Stomach smooth muscle (tissue), 2 donors: Measurements from ENCODE around the gene C1QTNF6.
A peak's percentile ranks its signal among the peaks of the same experiment; 100 is the strongest.

ENCODE experiments used
- H3K27ac ChIP-seq: one replicate; pipeline ENCODE4 v1.7.0; 2013; ENCODE audit warnings: mild to moderate bottlenecking, low read length, inconsistent platforms
- H3K27me3 ChIP-seq, 2 donors: one replicate each; pipeline ENCODE4 v1.7.0; 2013; ENCODE audit warnings: low read length in 2 of 2; ENCODE audit not compliant: insufficient read depth in 2 of 2, control insufficient read depth in 1 of 2
- H3K36me3 ChIP-seq, 2 donors: one replicate each; pipeline ENCODE4 v1.7.0; 2013; ENCODE audit warnings: low read length in 2 of 2; ENCODE audit not compliant: control insufficient read depth in 2 of 2, insufficient read depth in 2 of 2
- H3K4me1 ChIP-seq: one replicate; pipeline ENCODE4 v1.7.0; 2013; ENCODE audit warnings: low read length; ENCODE audit not compliant: control insufficient read depth, insufficient read depth
- H3K4me3 ChIP-seq, 2 donors: one replicate each; pipeline ENCODE4 v1.7.0; 2013; ENCODE audit warnings: low read length in 2 of 2
- H3K9ac ChIP-seq, 2 donors: one replicate each; pipeline ENCODE4 v1.7.0; 2013; ENCODE audit warnings: low read length in 2 of 2, mild to moderate bottlenecking in 1 of 2
- H3K9me3 ChIP-seq, 2 donors: one replicate each; pipeline ENCODE4 v1.7.0; 2013; ENCODE audit warnings: low read length in 2 of 2; ENCODE audit not compliant: control insufficient read depth in 2 of 2
- donor health status: healthy.
- donor health status: Pancreatic carcinoma.

Gene C1QTNF6

GRCh38 chr22:37196539-37197450 lies 8.7 kb upstream of the C1QTNF6 start:
- Histone ChIP-seq H3K9me3 (no peaks in the 10 kb centered on the region), H3K4me1 (peaks cover 35% of the 10 kb centered on the region), H3K9ac (peak overlapping the region; percentile 13 to 38)

GRCh38 chr22:37195921-37196320 lies 7.9 kb upstream of the C1QTNF6 start:
- H3K27ac ChIP-seq: peak overlapping the region; percentile 89
- no peaks in the 10 kb centered on the region for H3K36me3 ChIP-seq
- H3K4me1 ChIP-seq: peaks cover 35% of the 10 kb centered on the region
- no peak overlapping the region for H3K9ac ChIP-seq
- H3K27me3 ChIP-seq: no peaks in the 10 kb centered on the region
- no peaks in the 10 kb centered on the region for H3K9me3 ChIP-seq
- no peak overlapping the region for H3K4me3 ChIP-seq

More at GRCh38 chr22:37196539-37197450, 8.7 kb upstream of the C1QTNF6 start:
- Histone ChIP-seq H3K27ac (peak overlapping the region; percentile 89), H3K4me3 (peak overlapping the region; percentile 7 to 87), H3K27me3 (no peaks in the 10 kb centered on the region), H3K36me3 (no peaks in the 10 kb centered on the region)

- Histone ChIP-seq H3K27me3 (no peaks in the 10 kb centered on the region), H3K36me3 (no peaks in the 10 kb centered on the region), H3K4me3 (no peak overlapping the region), H3K27ac (no peak overlapping the region), H3K9me3 (no peaks in the 10 kb centered on the region), H3K4me1 (peaks cover 33% of the 10 kb centered on the region), H3K9ac (no peak overlapping the region)
Observed at GRCh38 chr22:37194750-37195149, 6.7 kb upstream of the C1QTNF6 start.

- Histone ChIP-seq H3K9ac (peak overlapping the region in 1 of 2 donors; percentile 24), H3K36me3 (no peaks in the 10 kb centered on the region), H3K4me3 (no peak overlapping the region), H3K4me1 (peaks cover 30% of the 10 kb centered on the region), H3K27ac (no peak overlapping the region), H3K9me3 (no peaks in the 10 kb centered on the region), H3K27me3 (no peaks in the 10 kb centered on the region)
Observed at GRCh38 chr22:37193629-37194191, 5.7 kb upstream of the C1QTNF6 start.

- H3K9ac ChIP-seq: no peak overlapping the region
- H3K4me1 ChIP-seq: peaks cover 33% of the 10 kb centered on the region
Observed at GRCh38 chr22:37192741-37193140, 4.7 kb upstream of the C1QTNF6 start.

GRCh38 chr22:37192204-37192603 lies 4.2 kb upstream of the C1QTNF6 start:
- no peak overlapping the region for H3K27ac ChIP-seq
- H3K9ac ChIP-seq: no peak overlapping the region
- H3K4me1 ChIP-seq: peaks cover 33% of the 10 kb centered on the region

More at GRCh38 chr22:37192741-37193140, 4.7 kb upstream of the C1QTNF6 start:
- H3K27me3 ChIP-seq: no peaks in the 10 kb centered on the region
- H3K27ac ChIP-seq: no peak overlapping the region
- H3K9me3 ChIP-seq: no peaks in the 10 kb centered on the region
- H3K36me3 ChIP-seq: no peaks in the 10 kb centered on the region
- H3K4me3 ChIP-seq: no peak overlapping the region

GRCh38 chr22:37190262-37190780 lies 2.3 kb upstream of the C1QTNF6 start:
- H3K27ac ChIP-seq: no peak overlapping the region
- H3K36me3 ChIP-seq: no peaks in the 10 kb centered on the region
- H3K4me3 ChIP-seq: no peak overlapping the region
- peaks cover 0 to 2% of the 10 kb centered on the region in 2 donors for H3K27me3 ChIP-seq
- H3K4me1 ChIP-seq: peaks cover 21% of the 10 kb centered on the region
- H3K9me3 ChIP-seq: no peaks in the 10 kb centered on the region
- H3K9ac ChIP-seq: no peak overlapping the region

More at GRCh38 chr22:37192204-37192603, 4.2 kb upstream of the C1QTNF6 start:
- Histone ChIP-seq H3K4me3 (no peak overlapping the region), H3K9me3 (no peaks in the 10 kb centered on the region), H3K36me3 (no peaks in the 10 kb centered on the region), H3K27me3 (no peaks in the 10 kb centered on the region)

GRCh38 chr22:37188901-37189466 lies 937 bp upstream of the C1QTNF6 start:
- no peaks in the 10 kb centered on the region for H3K9me3 ChIP-seq
- peaks cover 0 to 8% of the 10 kb centered on the region in 2 donors for H3K27me3 ChIP-seq
- no peak overlapping the region for H3K4me3 ChIP-seq
- H3K4me1 ChIP-seq: peaks cover 21% of the 10 kb centered on the region
- peak overlapping the region; percentile 69 for H3K27ac ChIP-seq
- no peak overlapping the region for H3K9ac ChIP-seq
- no peaks in the 10 kb centered on the region for H3K36me3 ChIP-seq

GRCh38 chr22:37187552-37187890 lies 526 bp downstream of the C1QTNF6 start:
- Histone ChIP-seq H3K4me1 (peaks cover 21% of the 10 kb centered on the region), H3K27me3 (peaks cover 0 to 8% of the 10 kb centered on the region in 2 donors), H3K4me3 (peak overlapping the region; percentile 34 to 66), H3K9ac (peak overlapping the region; percentile 50 to 71), H3K27ac (peak overlapping the region; percentile 69), H3K9me3 (no peaks in the 10 kb centered on the region), H3K36me3 (no peaks in the 10 kb centered on the region)

GRCh38 chr22:37186997-37187522 lies 987 bp downstream of the C1QTNF6 start:
- peaks cover 0 to 8% of the 10 kb centered on the region in 2 donors for H3K27me3 ChIP-seq
- no peak overlapping the region for H3K9ac ChIP-seq
- peak overlapping the region in 1 of 2 donors; percentile 66 for H3K4me3 ChIP-seq
- H3K36me3 ChIP-seq: no peaks in the 10 kb centered on the region
- H3K9me3 ChIP-seq: no peaks in the 10 kb centered on the region
- H3K27ac ChIP-seq: peak overlapping the region; percentile 69
- peaks cover 21% of the 10 kb centered on the region for H3K4me1 ChIP-seq
